HEK293T (cell line): ENCODE measurements around the gene BBS1.

Experiments
- ARNT ChIP-seq: fragments of 450-650 bp; IDR thresholded peaks from 2 replicates; pipeline ENCODE4 v1.6.1; 2017; ENCODE audit warnings: mild to moderate bottlenecking
- BHLHE40 ChIP-seq: fragments of 450-650 bp; IDR thresholded peaks from 2 replicates; pipeline ENCODE4 v1.6.1; 2016; ENCODE audit warnings: mild to moderate bottlenecking, moderate library complexity, borderline replicate concordance
- ELF4 ChIP-seq: fragments of 450-650 bp; IDR thresholded peaks from 2 replicates; pipeline ENCODE4 v1.6.1; 2017; ENCODE audit warnings: antibody characterized with exemption
- FOXA1 ChIP-seq: fragments of 450-650 bp; IDR thresholded peaks from 2 replicates; pipeline ENCODE4 v1.6.1; 2016; ENCODE audit warnings: mild to moderate bottlenecking
- FOXK2 ChIP-seq: fragments of 450-650 bp; IDR thresholded peaks from 2 replicates; pipeline ENCODE4 v1.6.1; 2016; ENCODE audit warnings: mild to moderate bottlenecking
- FOXM1 ChIP-seq: fragments of 450-650 bp; IDR thresholded peaks from 2 replicates; pipeline ENCODE4 v1.6.1; 2017; ENCODE audit warnings: mild to moderate bottlenecking, borderline replicate concordance
- HDGF ChIP-seq: fragments of 450-650 bp; IDR thresholded peaks from 2 replicates; pipeline ENCODE4 v1.6.1; 2017; ENCODE audit warnings: antibody characterized with exemption, borderline replicate concordance
- L3MBTL2 ChIP-seq: fragments of 450-650 bp; conservative IDR thresholded peaks from 2 replicates; pipeline ENCODE4 v1.6.1; 2016; ENCODE audit warnings: mild to moderate bottlenecking
- LEF1 ChIP-seq: fragments of 450-650 bp; IDR thresholded peaks from 2 replicates; pipeline ENCODE4 v1.6.1; 2017; ENCODE audit warnings: mild to moderate bottlenecking, borderline replicate concordance
- NFRKB ChIP-seq: fragments of 450-650 bp; IDR thresholded peaks from 2 replicates; pipeline ENCODE4 v1.6.1; 2016; ENCODE audit warnings: mild to moderate bottlenecking, moderate library complexity
- SP1 ChIP-seq: fragments of 450-650 bp; IDR thresholded peaks from 2 replicates; pipeline ENCODE4 v1.6.1; 2017
- SUZ12 ChIP-seq: fragments of 450-650 bp; IDR thresholded peaks from 2 replicates; pipeline ENCODE4 v1.6.1; 2016; ENCODE audit warnings: mild to moderate bottlenecking
- TARDBP ChIP-seq: fragments of 450-650 bp; IDR thresholded peaks from 2 replicates; pipeline ENCODE4 v1.6.1; 2016
- ZNF384 ChIP-seq: fragments of 450-650 bp; IDR thresholded peaks from 2 replicates; pipeline ENCODE4 v1.6.1; 2016

DNA sequence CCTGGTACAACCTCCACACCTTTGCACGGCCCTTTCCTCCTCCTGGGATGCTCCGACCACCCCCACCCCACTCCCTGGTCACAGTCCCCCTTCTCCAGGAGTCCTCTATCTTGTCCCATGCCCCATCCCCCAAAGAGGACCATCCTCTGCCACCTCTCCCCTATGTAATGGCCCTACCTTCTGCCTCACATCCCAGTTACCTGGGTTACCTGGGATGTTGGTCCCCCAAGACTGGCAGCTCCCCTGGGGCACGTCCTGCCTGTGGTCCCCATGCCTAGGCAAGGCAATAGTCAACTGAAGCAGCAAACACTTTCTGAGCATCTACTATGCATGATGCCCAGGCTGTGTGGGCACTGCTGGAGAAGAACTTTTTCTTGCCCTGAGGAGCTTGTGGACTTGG lies 45.0 kb downstream of the BBS1 start:
- TF ChIP-seq BHLHE40 (no peak), SUZ12 (no peak), HDGF (no peak), SP1 (no peak), TARDBP (no peak), FOXA1 (no peak), FOXM1 (no peak), ARNT (no peak), NFRKB (no peak), FOXK2 (no peak), LEF1 (no peak), ZNF384 (no peak), L3MBTL2 (no peak), ELF4 (no peak)
